ENCODE data around the gene NLK. TPM values are rescaled to one million over a fixed set of nuclear protein-coding genes. Genes with fewer than 3 reads are reported as not detected.
"Not testable (repeated sequence)": the region's sequence is repeated elsewhere in the genome, so short reads cannot be mapped to it uniquely, and the experiment has no call there.

NLK gene
- total and polyA plus RNA-seq, 10 of the 15 experiments (the other 5 are each of a cell fraction or from before 2014, with no cell fraction given), result 5.0 to 22.9 (median 15.0) TPM

DNA sequence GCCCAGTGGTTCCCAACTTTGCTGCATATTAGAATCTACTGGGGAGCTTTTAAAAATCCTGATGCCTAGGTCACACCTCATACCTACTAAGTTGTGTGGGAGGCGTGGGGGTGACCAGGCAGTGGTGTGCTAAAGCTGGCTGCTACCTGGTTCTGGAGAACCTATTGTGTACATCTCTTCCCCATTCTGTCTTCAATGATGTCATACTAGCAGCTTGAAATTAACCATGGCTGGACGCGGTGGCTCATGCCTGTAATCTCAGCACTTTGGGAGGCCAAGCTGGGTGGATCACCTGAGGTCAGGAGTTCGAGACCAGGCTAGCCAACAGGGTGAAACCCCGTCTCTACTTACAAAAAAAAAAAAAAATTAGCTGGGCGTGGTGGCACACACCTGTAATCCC is 11.3 kb upstream of the NLK start:
- SMC1A ChIA-PET (ENCODE audit: uncharacterized antibody, unreplicated experiment), result interaction anchor here (1.5 to 1.6 kb wide), 2 partner anchors 11 to 145 kb away, joined by 3 to 4 read pairs; no protein-coding TSS in a partner anchor
- RAD21 ChIA-PET (ENCODE audit: unreplicated experiment), result interaction anchor here (1.2 kb wide), 1 partner anchor 17 kb away, joined by 3 read pairs; no protein-coding TSS in a partner anchor
- CTCF ChIA-PET, result interaction anchor here (1.1 kb wide), 1 partner anchor 45 kb away, joined by 4 read pairs; no protein-coding TSS in a partner anchor
- H3K79me2 ChIP-seq (ENCODE audit: control insufficient read depth, insufficient read depth, low read length), result no peaks in the 10 kb centered on the region
- no peaks in the 10 kb centered on the region for H3K9me3 ChIP-seq (replicated peaks; ENCODE audit: control insufficient read depth, insufficient read depth, low read length)
- no peak for DNase-seq (ENCODE audit: low read depth, low spot score)
- TF ChIP-seq ZBED1 (IDR thresholded peaks at IDR 0.05; ENCODE audit: borderline replicate concordance) (no peak), POU2F2 (IDR thresholded peaks at IDR 0.05; ENCODE audit: borderline replicate concordance, low read depth, low read length) (no peak), TARDBP (IDR thresholded peaks at IDR 0.05; ENCODE audit: borderline replicate concordance) (no peak)
- POLR2A ChIA-PET, result interaction anchor here (1.5 kb wide), 1 partner anchor 12 kb away, joined by 3 read pairs; the partner anchor contains the start of gene NLK
- H3K27ac ChIP-seq (ENCODE audit: control insufficient read depth, insufficient read depth), result no peak overlapping the region
- WGBS (ENCODE audit: insufficient coverage, insufficient replicate concordance, low lambda C conversion rate, missing lambda C conversion rate), result 42% methylated on average over 5 of the region's 6 CpGs
- no peak overlapping the region for H2AFZ ChIP-seq (ENCODE audit: control insufficient read depth, low read depth, low read length)
- H4K20me1 ChIP-seq (ENCODE audit: control insufficient read depth, insufficient read depth), result no peaks in the 10 kb centered on the region
- H3K4me2 ChIP-seq (ENCODE audit: control insufficient read depth, insufficient read depth), result no peak overlapping the region
- ATAC-seq, result no peak
- in situ Hi-C loops (cut with MboI) (no loop called here), intact Hi-C loops (cut with micrococcal nuclease; ENCODE audit: unreplicated experiment) (no loop called here)
- no TSS peak for BruUV-seq (replicated peaks)
- no peaks in the 10 kb centered on the region for H3K4me1 ChIP-seq (ENCODE audit: control insufficient read depth, insufficient read depth, low read length)
- no peak overlapping the region for H3K9ac ChIP-seq (ENCODE audit: control insufficient read depth, insufficient read depth, low read length)
- no peaks in the 10 kb centered on the region for H3K36me3 ChIP-seq (ENCODE audit: control insufficient read depth in 2 of 2, insufficient read depth in 2 of 2, low read length in 1 of 2)
- H3K27me3 ChIP-seq (replicated peaks in 1 of 2; ENCODE audit: control insufficient read depth in 2 of 2, insufficient read depth in 2 of 2, low read length in 1 of 2), result no peaks in the 10 kb centered on the region
- FAIRE-seq, result no peak
- no peak overlapping the region for H3K4me3 ChIP-seq

DNA sequence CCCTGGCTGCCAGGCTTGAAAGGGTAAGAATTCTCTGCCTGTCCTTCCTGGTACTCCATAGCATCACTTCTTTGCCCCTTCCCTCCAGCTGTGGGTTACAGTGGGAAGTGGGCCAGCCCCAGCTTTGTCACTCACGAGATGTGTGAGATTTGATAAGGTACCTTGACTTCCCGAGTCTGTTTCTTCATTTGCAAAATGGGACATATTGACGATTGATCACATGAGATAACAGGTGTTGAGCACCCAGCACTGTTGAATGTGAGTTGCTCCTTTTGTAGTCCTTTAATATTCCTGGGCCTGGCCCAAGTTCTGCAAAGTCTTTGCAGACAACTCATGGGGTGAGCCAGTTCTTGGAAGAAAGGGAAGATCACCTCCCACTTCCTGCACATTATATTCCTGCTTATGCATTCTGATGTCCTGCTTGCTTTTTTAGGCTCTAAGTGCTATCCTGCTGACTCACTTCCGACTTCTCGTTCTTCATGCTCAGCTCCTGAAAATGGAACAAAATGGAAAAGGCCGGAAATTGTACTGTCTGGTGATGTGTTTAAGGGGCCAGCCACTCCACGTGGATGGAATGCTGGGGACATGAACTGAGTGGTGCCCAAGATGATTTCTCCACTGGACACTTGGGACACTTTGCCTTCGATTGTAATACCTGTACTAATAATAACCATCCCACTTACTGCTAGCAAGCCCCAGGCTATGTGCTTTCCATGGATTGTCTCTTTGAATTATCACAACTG is 8.3 kb upstream of the NLK start:
- WGBS (ENCODE audit: insufficient coverage, insufficient replicate concordance, low lambda C conversion rate, missing lambda C conversion rate), result 26% methylated on average over 8 of the region's 8 CpGs
- DNase-seq (ENCODE audit: low read depth, low spot score) (no peak), ATAC-seq (no peak), FAIRE-seq (no peak)
- RAD21 ChIA-PET (ENCODE audit: unreplicated experiment), result interaction anchor here (0.6 kb wide), 1 partner anchor 81 kb away, joined by 3 read pairs; no protein-coding TSS in a partner anchor
- TF ChIP-seq ZNF622 (IDR thresholded peaks at IDR 0.05), result no peak
- TF ChIP-seq, protein P1, sequence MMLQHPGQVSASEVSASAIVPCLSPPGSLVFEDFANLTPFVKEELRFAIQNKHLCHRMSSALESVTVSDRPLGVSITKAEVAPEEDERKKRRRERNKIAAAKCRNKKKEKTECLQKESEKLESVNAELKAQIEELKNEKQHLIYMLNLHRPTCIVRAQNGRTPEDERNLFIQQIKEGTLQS (IDR thresholded peaks at IDR 0.05; ENCODE audit: borderline replicate concordance, extremely low read depth, low read depth, low read length), result no peak
- TF ChIP-seq EZH2 (IDR thresholded peaks at IDR 0.05; ENCODE audit: borderline replicate concordance, control insufficient read depth, low read depth, low read length), result no peak
- no peak for TF ChIP-seq POLR2AphosphoS5 (IDR thresholded peaks at IDR 0.05; ENCODE audit: low read length)
- H3K36me3 ChIP-seq (ENCODE audit: control insufficient read depth in 2 of 2, insufficient read depth in 2 of 2, low read length in 1 of 2), result no peaks in the 10 kb centered on the region
- BruUV-seq (replicated peaks), result no TSS peak
- no peak overlapping the region for H3K4me2 ChIP-seq (ENCODE audit: control insufficient read depth, insufficient read depth)
- H3K27ac ChIP-seq (ENCODE audit: control insufficient read depth, insufficient read depth), result no peak overlapping the region
- POLR2A ChIA-PET, result no interaction called here
- H3K79me2 ChIP-seq (ENCODE audit: control insufficient read depth, insufficient read depth, low read length), result no peaks in the 10 kb centered on the region
- H3K9me3 ChIP-seq (replicated peaks; ENCODE audit: control insufficient read depth, insufficient read depth, low read length), result no peaks in the 10 kb centered on the region
- no peak overlapping the region for H3K9ac ChIP-seq (ENCODE audit: control insufficient read depth, insufficient read depth, low read length)
- no peak overlapping the region; the same call in 1 of the 2 replicates for H2AFZ ChIP-seq (ENCODE audit: control insufficient read depth, low read depth, low read length)
- no peaks in the 10 kb centered on the region for H4K20me1 ChIP-seq (ENCODE audit: control insufficient read depth, insufficient read depth)
- no peaks in the 10 kb centered on the region for H3K4me1 ChIP-seq (ENCODE audit: control insufficient read depth, insufficient read depth, low read length)
- CTCF ChIA-PET, result no interaction called here
- intact Hi-C loops (cut with micrococcal nuclease; ENCODE audit: unreplicated experiment) (no loop called here), in situ Hi-C loops (cut with MboI) (no loop called here)
- no peak overlapping the region for H3K4me3 ChIP-seq
- SMC1A ChIA-PET (ENCODE audit: uncharacterized antibody, unreplicated experiment), result interaction anchor here (1.5 kb wide), 1 partner anchor 48 kb away, joined by 3 read pairs; no protein-coding TSS in a partner anchor
- no peaks in the 10 kb centered on the region for H3K27me3 ChIP-seq (replicated peaks in 1 of 2; ENCODE audit: control insufficient read depth in 2 of 2, insufficient read depth in 2 of 2, low read length in 1 of 2)

DNA sequence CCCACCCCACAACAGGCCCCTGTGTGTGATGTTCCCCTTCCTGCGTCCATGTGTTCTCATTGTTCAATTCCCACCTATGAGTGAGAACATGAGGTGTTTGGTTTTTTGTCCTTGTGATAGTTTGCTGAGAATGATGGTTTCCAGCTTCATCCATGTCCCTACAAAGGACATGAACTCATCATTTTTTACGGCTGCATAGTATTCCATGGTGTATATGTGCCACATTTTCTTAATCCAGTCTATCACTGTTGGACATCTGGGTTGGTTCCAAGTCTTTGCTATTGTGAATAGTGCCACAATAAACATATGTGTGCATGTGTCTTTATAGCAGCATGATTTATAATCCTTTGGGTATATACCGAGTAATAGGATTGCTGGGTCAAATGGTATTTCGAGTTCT is 7.0 kb upstream of the NLK start:
- SMC1A ChIA-PET (ENCODE audit: uncharacterized antibody, unreplicated experiment); POLR2A ChIA-PET; H3K36me3 ChIP-seq (ENCODE audit: control insufficient read depth in 2 of 2, insufficient read depth in 2 of 2, low read length in 1 of 2); H3K9me3 ChIP-seq (replicated peaks; ENCODE audit: control insufficient read depth, insufficient read depth, low read length); H3K4me2 ChIP-seq (ENCODE audit: control insufficient read depth, insufficient read depth); H4K20me1 ChIP-seq (ENCODE audit: control insufficient read depth, insufficient read depth); in situ Hi-C loops (cut with MboI); intact Hi-C loops (cut with micrococcal nuclease; ENCODE audit: unreplicated experiment); H3K27ac ChIP-seq (ENCODE audit: control insufficient read depth, insufficient read depth); H3K79me2 ChIP-seq (ENCODE audit: control insufficient read depth, insufficient read depth, low read length); FAIRE-seq; H3K9ac ChIP-seq (ENCODE audit: control insufficient read depth, insufficient read depth, low read length); ATAC-seq; H3K4me3 ChIP-seq; H3K4me1 ChIP-seq (ENCODE audit: control insufficient read depth, insufficient read depth, low read length); H3K27me3 ChIP-seq (replicated peaks in 1 of 2; ENCODE audit: control insufficient read depth in 2 of 2, insufficient read depth in 2 of 2, low read length in 1 of 2); DNase-seq (ENCODE audit: low read depth, low spot score); CTCF ChIA-PET; BruUV-seq (replicated peaks); H2AFZ ChIP-seq (ENCODE audit: control insufficient read depth, low read depth, low read length); RAD21 ChIA-PET (ENCODE audit: unreplicated experiment): not testable (repeated sequence)
- WGBS (ENCODE audit: insufficient coverage, insufficient replicate concordance, low lambda C conversion rate, missing lambda C conversion rate), result 74% methylated on average over 3 of the region's 4 CpGs

Measured in GM12878 (cell line).